HepG2 (cell line): Measurements from ENCODE around the gene PCGF2. TPM values are rescaled to one million over a fixed set of nuclear protein-coding genes. Genes with fewer than 3 reads are reported as not detected.

ENCODE experiments used
- AKAP8 ChIP-seq: sonication (generic); formaldehyde crosslinking; IDR thresholded peaks from 2 replicates; pipeline ENCODE4 v1.5.1; 2020; ENCODE audit warnings: mild to moderate bottlenecking, missing genetic modification reagents
- DBP ChIP-seq: sonication (generic); formaldehyde crosslinking; IDR thresholded peaks from 2 replicates; pipeline ENCODE4 v1.4.0; 2020; ENCODE audit warnings: missing genetic modification reagents; ENCODE audit errors: not compliant biosample characterization
- DNMT1 ChIP-seq: sonication (generic); formaldehyde crosslinking; IDR thresholded peaks from 2 replicates; pipeline ENCODE4 v1.5.1; 2020; ENCODE audit warnings: mild to moderate bottlenecking, missing genetic modification reagents
- FOXK1 ChIP-seq: sonication (generic); formaldehyde crosslinking; IDR thresholded peaks from 2 replicates; pipeline ENCODE4 v1.4.0; 2020; ENCODE audit warnings: low read depth, missing genetic modification reagents, borderline replicate concordance
- GLI4 ChIP-seq: sonication (generic); formaldehyde crosslinking; IDR thresholded peaks from 2 replicates; pipeline ENCODE4 v1.5.1; 2020; ENCODE audit warnings: missing genetic modification reagents, mild to moderate bottlenecking, moderate library complexity, borderline replicate concordance
- KDM4B ChIP-seq: sonication (generic); formaldehyde crosslinking; IDR thresholded peaks from 2 replicates; pipeline ENCODE4 v1.4.0; 2020; ENCODE audit warnings: missing genetic modification reagents
- NFATC3 ChIP-seq: sonication (generic); formaldehyde crosslinking; IDR thresholded peaks from 2 replicates; pipeline ENCODE4 v1.5.1; 2020; ENCODE audit warnings: mild to moderate bottlenecking, missing genetic modification reagents
- PRDM15 ChIP-seq: sonication (generic); formaldehyde crosslinking; IDR thresholded peaks from 2 replicates; pipeline ENCODE4 v1.4.0; 2020; ENCODE audit warnings: missing genetic modification reagents
- RXRA ChIP-seq: sonication (generic); formaldehyde crosslinking; IDR thresholded peaks from 2 replicates; pipeline ENCODE4 v1.5.1; 2020; ENCODE audit warnings: missing genetic modification reagents
- SP4 ChIP-seq: sonication (generic); formaldehyde crosslinking; IDR thresholded peaks from 2 replicates; pipeline ENCODE4 v1.8.1; 2023; ENCODE audit warnings: mild to moderate bottlenecking, missing genetic modification reagents
- SRSF4 ChIP-seq: fragments of 200-400 bp; formaldehyde crosslinking; IDR thresholded peaks from one replicate; pipeline ENCODE4 v1.6.1; 2018; ENCODE audit warnings: mild to moderate bottlenecking, low read depth, low read length, moderate library complexity; ENCODE audit not compliant: poor library complexity, severe bottlenecking
- TBX2 ChIP-seq: sonication (generic); formaldehyde crosslinking; IDR thresholded peaks from 2 replicates; pipeline ENCODE4 v1.5.0; 2020; ENCODE audit warnings: missing genetic modification reagents, mild to moderate bottlenecking, borderline replicate concordance
- TEF ChIP-seq: sonication (generic); formaldehyde crosslinking; IDR thresholded peaks from 2 replicates; pipeline ENCODE4 v1.5.0; 2020; ENCODE audit warnings: missing genetic modification reagents
- ZNF292 ChIP-seq: sonication (generic); formaldehyde crosslinking; IDR thresholded peaks from 2 replicates; pipeline ENCODE4 v1.8.1; 2022; ENCODE audit warnings: mild to moderate bottlenecking, low read depth, missing genetic modification reagents, borderline replicate concordance
- ZNF329 ChIP-seq: sonication (generic); formaldehyde crosslinking; IDR thresholded peaks from 2 replicates; pipeline ENCODE4 v1.9.0; 2021; ENCODE audit warnings: low read depth, mild to moderate bottlenecking, missing genetic modification reagents
- ZNF441 ChIP-seq: sonication (generic); formaldehyde crosslinking; IDR thresholded peaks from 2 replicates; pipeline ENCODE4 v1.7.0; 2021; ENCODE audit warnings: missing genetic modification reagents, borderline replicate concordance
- ZSCAN20 ChIP-seq: sonication (generic); formaldehyde crosslinking; IDR thresholded peaks from 2 replicates; pipeline ENCODE4 v1.4.0; 2020; ENCODE audit warnings: missing genetic modification reagents, mild to moderate bottlenecking, borderline replicate concordance
- polyA plus RNA-seq, 8 experiments: library from polyadenylated mRNA; depleted of rRNA in 3 of 8; stranded (reverse) in 7 of 8; unstranded in 1 of 8; fragments of >200 nt; fragmentation: Illumina TruSeq in 4 of 8; extraction: Trizol in 4 of 8; gene quantifications; 2 replicates each; pipeline versions ENCODE4 v1.2.1 to v1.2.3, GENCODE V29; 2011 to 2016; ENCODE audit warnings: low read depth in 4 of 8, missing spikeins in 1 of 8, mixed read lengths in 1 of 8; ENCODE audit not compliant: insufficient read depth in 1 of 8
- total RNA-seq, 5 experiments: library from RNA; depleted of rRNA; stranded (reverse); fragments of >200 nt; fragmentation: Illumina TruSeq; extraction: Trizol; gene quantifications; 2 replicates each; pipeline ENCODE4 v1.2.3, GENCODE V29; 2016; ENCODE audit warnings: low read depth in 1 of 5
- TF ChIP-seq, protein P1 (sequence below): sonication (generic); formaldehyde crosslinking; IDR thresholded peaks from 2 replicates; pipeline ENCODE4 v1.4.0; 2020; ENCODE audit warnings: mild to moderate bottlenecking, missing genetic modification reagents
- TF ChIP-seq, protein P2 (sequence below): sonication (generic); formaldehyde crosslinking; IDR thresholded peaks from 2 replicates; pipeline ENCODE4 v1.4.0; 2020; ENCODE audit warnings: mild to moderate bottlenecking, missing genetic modification reagents

The PCGF2 gene
- total and polyA plus RNA-seq, 2 of the 13 experiments (the other 11 are each of a cell fraction or from before 2014, with no cell fraction given), result 11.6 to 29.4 TPM

- TF ChIP-seq KDM4B (CRISPR knock-in tag), result no peak
- no peak for TF ChIP-seq DBP (CRISPR knock-in tag)
- TF ChIP-seq PRDM15 (CRISPR knock-in tag), result peak; percentile 36; the same call in 1 of the 2 replicates
- peak; percentile 45; the same call in 1 of the 2 replicates for TF ChIP-seq TBX2
- 0 out of 2 replicates have a peak, but pooled peaks have one; percentile 15 for TF ChIP-seq ZNF441 (CRISPR knock-in tag)
- no peak for TF ChIP-seq DNMT1 (CRISPR knock-in tag)
- TF ChIP-seq ZNF329, result peak; percentile 74; the same call in 1 of the 2 replicates
- peak; percentile 93 for TF ChIP-seq SP4
- peak; percentile 99 for TF ChIP-seq AKAP8 (CRISPR knock-in tag)
- TF ChIP-seq, protein P1, sequence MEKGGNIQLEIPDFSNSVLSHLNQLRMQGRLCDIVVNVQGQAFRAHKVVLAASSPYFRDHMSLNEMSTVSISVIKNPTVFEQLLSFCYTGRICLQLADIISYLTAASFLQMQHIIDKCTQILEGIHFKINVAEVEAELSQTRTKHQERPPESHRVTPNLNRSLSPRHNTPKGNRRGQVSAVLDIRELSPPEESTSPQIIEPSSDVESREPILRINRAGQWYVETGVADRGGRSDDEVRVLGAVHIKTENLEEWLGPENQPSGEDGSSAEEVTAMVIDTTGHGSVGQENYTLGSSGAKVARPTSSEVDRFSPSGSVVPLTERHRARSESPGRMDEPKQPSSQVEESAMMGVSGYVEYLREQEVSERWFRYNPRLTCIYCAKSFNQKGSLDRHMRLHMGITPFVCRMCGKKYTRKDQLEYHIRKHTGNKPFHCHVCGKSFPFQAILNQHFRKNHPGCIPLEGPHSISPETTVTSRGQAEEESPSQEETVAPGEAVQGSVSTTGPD (CRISPR knock-in tag), result no peak
- TF ChIP-seq ZSCAN20 (CRISPR knock-in tag), result 0 out of 2 replicates have a peak, but pooled peaks have one; percentile 11
- peak; percentile 40 for TF ChIP-seq SRSF4
- TF ChIP-seq FOXK1 (CRISPR knock-in tag), result no peak
- TF ChIP-seq NFATC3 (CRISPR knock-in tag), result no peak
- no peak for TF ChIP-seq GLI4 (CRISPR knock-in tag)
- TF ChIP-seq ZNF292, result no peak
- TF ChIP-seq RXRA (CRISPR knock-in tag), result peak; percentile 51; the same call in 1 of the 2 replicates
- TF ChIP-seq TEF (CRISPR knock-in tag), result no peak
- TF ChIP-seq, protein P2, sequence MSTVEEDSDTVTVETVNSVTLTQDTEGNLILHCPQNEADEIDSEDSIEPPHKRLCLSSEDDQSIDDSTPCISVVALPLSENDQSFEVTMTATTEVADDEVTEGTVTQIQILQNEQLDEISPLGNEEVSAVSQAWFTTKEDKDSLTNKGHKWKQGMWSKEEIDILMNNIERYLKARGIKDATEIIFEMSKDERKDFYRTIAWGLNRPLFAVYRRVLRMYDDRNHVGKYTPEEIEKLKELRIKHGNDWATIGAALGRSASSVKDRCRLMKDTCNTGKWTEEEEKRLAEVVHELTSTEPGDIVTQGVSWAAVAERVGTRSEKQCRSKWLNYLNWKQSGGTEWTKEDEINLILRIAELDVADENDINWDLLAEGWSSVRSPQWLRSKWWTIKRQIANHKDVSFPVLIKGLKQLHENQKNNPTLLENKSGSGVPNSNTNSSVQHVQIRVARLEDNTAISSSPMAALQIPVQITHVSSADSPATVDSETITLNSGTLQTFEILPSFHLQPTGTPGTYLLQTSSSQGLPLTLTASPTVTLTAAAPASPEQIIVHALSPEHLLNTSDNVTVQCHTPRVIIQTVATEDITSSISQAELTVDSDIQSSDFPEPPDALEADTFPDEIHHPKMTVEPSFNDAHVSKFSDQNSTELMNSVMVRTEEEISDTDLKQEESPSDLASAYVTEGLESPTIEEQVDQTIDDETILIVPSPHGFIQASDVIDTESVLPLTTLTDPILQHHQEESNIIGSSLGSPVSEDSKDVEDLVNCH (CRISPR knock-in tag), result no peak
These were observed 18.1 kb downstream of the PCGF2 start, which contains the start of gene CISD3 (continued) for GRCh38 chr17:38729886-38730525.
